Spinal cord (tissue), 10 donors: Measurements from ENCODE around the gene NPR1. TPM values are rescaled to one million over a fixed set of nuclear protein-coding genes. Genes with fewer than 3 reads are reported as not detected.

Source experiments
- DNase-seq, 6 donors: peaks; one replicate each; pipeline versions ENCODE4 v3.0.0 to v3.0.0-alpha.2; 2013 to 2015; ENCODE audit warnings: low spot score in 6 of 6, low read depth in 4 of 6
- H3K27ac ChIP-seq: one replicate; pipeline ENCODE4 v1.5.1; 2013; ENCODE audit warnings: low read depth, low read length, control low read depth
- H3K27me3 ChIP-seq: one replicate; pipeline ENCODE4 v1.6.1; 2013; ENCODE audit warnings: low read length; ENCODE audit not compliant: control insufficient read depth, insufficient read depth
- H3K36me3 ChIP-seq: one replicate; pipeline ENCODE4 v1.6.1; 2013; ENCODE audit warnings: low read length; ENCODE audit not compliant: control insufficient read depth, insufficient read depth
- H3K4me1 ChIP-seq: one replicate; pipeline ENCODE4 v1.6.1; 2013; ENCODE audit warnings: low read length; ENCODE audit not compliant: control insufficient read depth, insufficient read depth
- H3K4me3 ChIP-seq: one replicate; pipeline ENCODE4 v1.5.1; 2013; ENCODE audit warnings: low read depth, low read length, control low read depth
- H3K9me3 ChIP-seq: one replicate; pipeline ENCODE4 v1.6.1; 2013; ENCODE audit warnings: low read length; ENCODE audit not compliant: control insufficient read depth, insufficient read depth
- WGBS: methylation state at CpG from one replicate; pipeline ENCODE4 v1.1.5; 2013; ENCODE audit warnings: missing lambda C conversion rate; ENCODE audit not compliant: insufficient coverage; 5-methylcytosine and 5-hydroxymethylcytosine counted together
- polyA plus RNA-seq, 2 donors: library from polyadenylated mRNA; unstranded; fragments of 120-200 nt; gene quantifications; one replicate each; pipeline ENCODE4 v1.2.1, GENCODE V29; 2013; ENCODE audit not compliant: insufficient read length in 2 of 2
- total RNA-seq, 2 donors: library from RNA; depleted of rRNA in 1 of 2; stranded (reverse); fragments of 120-200 nt in 1 of 2; fragments of >200 nt in 1 of 2; gene quantifications; one replicate each; pipeline versions ENCODE4 v1.2.3 to v1.2.4, GENCODE V29; 2013 to 2014
- donor health status: healthy.

The NPR1 gene
- total and polyA plus RNA-seq, 4 donors = 1.6 to 6.3 (median 2.4) TPM

- Histone ChIP-seq H3K27ac (no peak overlapping the region), H3K4me3 (no peak overlapping the region), H3K4me1 (peaks cover 12% of the 10 kb centered on the region), H3K9me3 (no peaks in the 10 kb centered on the region), H3K36me3 (peaks cover 31% of the 10 kb centered on the region), H3K27me3 (no peaks in the 10 kb centered on the region)
- DNase-seq = no peak
- 88% methylated on average over 8 of the region's 10 CpGs for WGBS
Observed at GRCh38 chr1:153648000-153648643, 30.4 kb upstream of the NPR1 start.

- Histone ChIP-seq H3K36me3 (peaks cover 25% of the 10 kb centered on the region), H3K27me3 (no peaks in the 10 kb centered on the region), H3K4me3 (no peak overlapping the region), H3K9me3 (no peaks in the 10 kb centered on the region), H3K4me1 (peaks cover 12% of the 10 kb centered on the region), H3K27ac (no peak overlapping the region)
- no peak for DNase-seq
- WGBS = 74% methylated on average over 2 of the region's 3 CpGs
Observed at GRCh38 chr1:153649137-153649862, 29.2 kb upstream of the NPR1 start.

GRCh38 chr1:153649863-153650235 lies 28.6 kb upstream of the NPR1 start:
- H3K27me3 ChIP-seq = no peaks in the 10 kb centered on the region
- no peak overlapping the region for H3K4me3 ChIP-seq
- H3K36me3 ChIP-seq = peaks cover 23% of the 10 kb centered on the region
- no peaks in the 10 kb centered on the region for H3K9me3 ChIP-seq
- H3K4me1 ChIP-seq = peaks cover 12% of the 10 kb centered on the region
- peak in 2 of 6 donors; percentile 55 to 86 for DNase-seq
- H3K27ac ChIP-seq = no peak overlapping the region
- 70% methylated on average over 2 of the region's 2 CpGs for WGBS

GRCh38 chr1:153651771-153652170 lies 26.7 kb upstream of the NPR1 start:
- no peaks in the 10 kb centered on the region for H3K9me3 ChIP-seq
- H3K4me1 ChIP-seq = peaks cover 12% of the 10 kb centered on the region
- H3K27me3 ChIP-seq = no peaks in the 10 kb centered on the region
- H3K27ac ChIP-seq = no peak overlapping the region
- H3K36me3 ChIP-seq = peaks cover 6% of the 10 kb centered on the region
- no peak for DNase-seq
- WGBS = 86% methylated on average over 1 of the region's 1 CpG
- no peak overlapping the region for H3K4me3 ChIP-seq

GRCh38 chr1:153652805-153653500 lies 25.5 kb upstream of the NPR1 start:
- Histone ChIP-seq H3K4me3 (no peak overlapping the region), H3K27ac (no peak overlapping the region), H3K36me3 (no peaks in the 10 kb centered on the region), H3K9me3 (no peaks in the 10 kb centered on the region), H3K27me3 (no peaks in the 10 kb centered on the region), H3K4me1 (peaks cover 13% of the 10 kb centered on the region)
- no peak for DNase-seq
- 88% methylated on average over 2 of the region's 3 CpGs for WGBS

GRCh38 chr1:153655333-153655732 lies 23.2 kb upstream of the NPR1 start:
- Histone ChIP-seq H3K36me3 (peaks cover 8% of the 10 kb centered on the region), H3K27ac (no peak overlapping the region), H3K27me3 (no peaks in the 10 kb centered on the region), H3K4me3 (no peak overlapping the region), H3K9me3 (no peaks in the 10 kb centered on the region), H3K4me1 (peaks cover 14% of the 10 kb centered on the region)
- no peak for DNase-seq
- WGBS = no CpG with 5 or more reads among the region's 3 CpGs

GRCh38 chr1:153658400-153659174 lies 19.9 kb upstream of the NPR1 start, which contains the start of gene SNAPIN:
TSS of gene SNAPIN (plus strand) at chr1:153658703. CDS start at chr1:153658744, 41 bp downstream.
- H3K4me1 ChIP-seq = peaks cover 14% of the 10 kb centered on the region
- peak; percentile 79 to 97 (median 85) for DNase-seq
- peak within 1 kb of the TSS; percentile 91 for H3K27ac ChIP-seq
- WGBS = under 1% methylated on average over 50 of the region's 53 CpGs
- peak within 1 kb of the TSS; percentile 92 for H3K4me3 ChIP-seq
- no peaks in the 10 kb centered on the region for H3K27me3 ChIP-seq
- H3K36me3 ChIP-seq = peaks cover 30% of the 10 kb centered on the region
- no peaks in the 10 kb centered on the region for H3K9me3 ChIP-seq

GRCh38 chr1:153659175-153659534 lies 19.3 kb upstream of the NPR1 start:
- no peaks in the 10 kb centered on the region for H3K27me3 ChIP-seq
- DNase-seq = no peak
- peaks cover 14% of the 10 kb centered on the region for H3K4me1 ChIP-seq
- peak overlapping the region; percentile 91 for H3K27ac ChIP-seq
- 48% methylated on average over 8 of the region's 8 CpGs for WGBS
- no peaks in the 10 kb centered on the region for H3K9me3 ChIP-seq
- H3K4me3 ChIP-seq = peak overlapping the region; percentile 92
- peaks cover 34% of the 10 kb centered on the region for H3K36me3 ChIP-seq

GRCh38 chr1:153659656-153660055 lies 18.8 kb upstream of the NPR1 start:
- no CpG with 5 or more reads among the region's 9 CpGs for WGBS
- peaks cover 39% of the 10 kb centered on the region for H3K36me3 ChIP-seq
- no peak overlapping the region for H3K27ac ChIP-seq
- no peaks in the 10 kb centered on the region for H3K27me3 ChIP-seq
- peaks cover 14% of the 10 kb centered on the region for H3K4me1 ChIP-seq
- peak overlapping the region; percentile 92 for H3K4me3 ChIP-seq
- DNase-seq = no peak
- H3K9me3 ChIP-seq = no peaks in the 10 kb centered on the region
